Ovary (tissue), 3 donors: ENCODE data around the gene MYO1B.

ENCODE experiments used
- EP300 ChIP-seq: sonication (generic); formaldehyde crosslinking; IDR thresholded peaks from one replicate; pipeline ENCODE4 v1.6.1; 2017; ENCODE audit warnings: antibody characterized with exemption
- POLR2A ChIP-seq: fragments of 450-650 bp; IDR thresholded peaks from one replicate; pipeline ENCODE4 v1.6.1; 2017; ENCODE audit warnings: antibody characterized with exemption, mild to moderate bottlenecking, moderate library complexity
- TF ChIP-seq, protein P1 (sequence below), 3 donors: fragments of 450-650 bp in 2 of 3; fragments of 200-600 bp in 1 of 3; IDR thresholded peaks; one replicate each; pipeline versions ENCODE4 v1.5.1 to v1.8.0; 2016 to 2022; ENCODE audit warnings: antibody characterized with exemption in 3 of 3, mild to moderate bottlenecking in 1 of 3
- donor health status: DM: no; HTN: no; CAD: no.

GRCh38 chr2:191355170-191355758 lies 110.1 kb downstream of the MYO1B start:
- TF ChIP-seq, protein P1, sequence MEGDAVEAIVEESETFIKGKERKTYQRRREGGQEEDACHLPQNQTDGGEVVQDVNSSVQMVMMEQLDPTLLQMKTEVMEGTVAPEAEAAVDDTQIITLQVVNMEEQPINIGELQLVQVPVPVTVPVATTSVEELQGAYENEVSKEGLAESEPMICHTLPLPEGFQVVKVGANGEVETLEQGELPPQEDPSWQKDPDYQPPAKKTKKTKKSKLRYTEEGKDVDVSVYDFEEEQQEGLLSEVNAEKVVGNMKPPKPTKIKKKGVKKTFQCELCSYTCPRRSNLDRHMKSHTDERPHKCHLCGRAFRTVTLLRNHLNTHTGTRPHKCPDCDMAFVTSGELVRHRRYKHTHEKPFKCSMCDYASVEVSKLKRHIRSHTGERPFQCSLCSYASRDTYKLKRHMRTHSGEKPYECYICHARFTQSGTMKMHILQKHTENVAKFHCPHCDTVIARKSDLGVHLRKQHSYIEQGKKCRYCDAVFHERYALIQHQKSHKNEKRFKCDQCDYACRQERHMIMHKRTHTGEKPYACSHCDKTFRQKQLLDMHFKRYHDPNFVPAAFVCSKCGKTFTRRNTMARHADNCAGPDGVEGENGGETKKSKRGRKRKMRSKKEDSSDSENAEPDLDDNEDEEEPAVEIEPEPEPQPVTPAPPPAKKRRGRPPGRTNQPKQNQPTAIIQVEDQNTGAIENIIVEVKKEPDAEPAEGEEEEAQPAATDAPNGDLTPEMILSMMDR (IDR thresholded peaks at IDR 0.05): no peak
- TF ChIP-seq POLR2A: no peak
- TF ChIP-seq EP300: no peak
